Measurements from ENCODE around the gene BCL3.

BCL3 gene

DNA sequence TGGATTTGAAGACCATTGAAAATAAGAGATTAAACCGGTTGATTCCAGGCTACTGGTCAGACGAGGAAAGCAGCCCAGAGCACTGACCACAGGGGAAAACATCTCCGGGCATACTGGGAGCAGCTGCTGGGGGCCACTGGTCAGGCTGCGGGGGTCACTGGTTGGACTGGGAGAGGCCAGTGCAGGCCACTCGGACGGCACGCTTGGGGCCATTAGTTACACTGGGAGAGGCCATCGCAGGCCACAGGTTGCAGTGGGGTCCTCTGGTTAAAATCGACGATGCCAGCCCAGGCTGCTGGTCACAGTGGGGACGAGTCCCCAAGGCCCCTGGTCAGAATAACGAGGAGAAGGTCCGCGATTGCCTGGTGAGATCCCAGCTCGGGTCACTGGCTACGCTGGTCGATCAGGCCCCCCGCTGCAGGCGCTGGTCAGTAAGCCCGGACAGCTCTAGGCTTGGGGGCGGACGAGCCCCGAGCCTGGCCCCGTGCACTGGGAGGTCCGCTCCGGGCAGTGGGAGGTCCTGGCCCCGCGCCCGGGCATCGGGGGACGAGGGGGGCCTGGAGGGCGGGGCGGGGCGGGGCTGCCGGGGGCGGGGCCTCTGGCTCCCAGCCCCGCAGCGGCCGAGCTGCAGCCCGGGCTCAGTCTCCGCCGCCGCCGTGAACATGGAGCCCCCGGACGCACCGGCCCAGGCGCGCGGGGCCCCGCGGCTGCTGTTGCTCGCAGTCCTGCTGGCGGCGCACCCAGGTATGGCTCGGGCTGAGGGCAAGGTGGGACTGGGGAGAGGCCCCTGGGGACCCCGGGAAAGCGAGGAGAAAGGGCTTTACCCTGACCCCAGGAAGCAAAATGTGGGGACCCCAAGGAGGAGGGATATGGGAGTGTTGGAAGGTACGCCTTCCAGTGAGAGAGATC is 60.2 kb downstream of the BCL3 start, which contains the start of gene BCAM:
Gene BCAM, plus strand, starts transcription at position 641 of the 909 bp plus-strand sequence. Its CDS starts 22 bp downstream, at position 663.
- Histone ChIP-seq H3K9me3 (ENCODE audit: control insufficient read depth, insufficient read depth, low read depth, low read length) (no peaks in the 10 kb centered on the region), H3K4me1 (ENCODE audit: control insufficient read depth, insufficient read depth, low read length) (peaks cover 8% of the 10 kb centered on the region), H3K27ac (ENCODE audit: extremely low read depth, low read depth, low read length) (peak within 1 kb of the TSS; percentile 64; the same call in 1 of the 2 replicates), H3K4me3 (ENCODE audit: low read depth, low read length) (peak within 1 kb of the TSS; percentile 58), H3K36me3 (ENCODE audit: control insufficient read depth in 2 of 2, insufficient read depth in 1 of 2, low read length in 2 of 2) (peaks cover 0 to 12% of the 10 kb centered on the region in 2 experiments; a peak in 1 of 3 replicates)
- ChIA-PET POLR2A (interaction anchor here (0.5 to 3.7 kb wide), 9 partner anchors 8 to 85 kb away, joined by 3 to 10 read pairs (median 4); partner anchors contain the start of gene NECTIN2), CTCF (interaction anchor here (0.9 to 3.2 kb wide), 13 partner anchors 11 to 119 kb away, joined by 3 to 17 read pairs (median 4); partner anchors contain the start of gene NECTIN2)
- TF ChIP-seq ZNF777 (tag by site-specific recombination; IDR thresholded peaks at IDR 0.05; ENCODE audit: borderline replicate concordance) (peak; percentile 23; the same call in 1 of the 2 replicates), ZNF391 (tag by site-specific recombination; IDR thresholded peaks at IDR 0.05; ENCODE audit: borderline replicate concordance, low read depth) (no peak), ZNF394 (tag by site-specific recombination; IDR thresholded peaks at IDR 0.05; ENCODE audit: borderline replicate concordance) (no peak), SCRT2 (tag by site-specific recombination; IDR thresholded peaks at IDR 0.05) (no peak), BCL11B (tag by site-specific recombination; IDR thresholded peaks at IDR 0.05; ENCODE audit: low read depth) (peak; percentile 18; the same call in 1 of the 2 replicates), ZFHX2 (tag by site-specific recombination; conservative IDR thresholded peaks at IDR 0.05) (peak; percentile 19; the same call in 1 of the 2 replicates), KLF10 (tag by site-specific recombination; IDR thresholded peaks at IDR 0.05) (no peak), ZNF24 (tag by site-specific recombination; IDR thresholded peaks at IDR 0.05) (no peak), ZNF600 (tag by site-specific recombination; IDR thresholded peaks at IDR 0.05) (no peak), ZBTB20 (tag by site-specific recombination; IDR thresholded peaks at IDR 0.05) (peak; percentile 85; the same call in 1 of the 2 replicates), PRDM4 (tag by site-specific recombination; IDR thresholded peaks at IDR 0.05) (no peak), ZNF658 (tag by site-specific recombination; IDR thresholded peaks at IDR 0.05) (no peak), ZNF140 (tag by site-specific recombination; IDR thresholded peaks at IDR 0.05) (no peak), ZNF266 (tag by site-specific recombination; IDR thresholded peaks at IDR 0.05; ENCODE audit: low read depth) (no peak), ZSCAN30 (tag by site-specific recombination; IDR thresholded peaks at IDR 0.05) (no peak)
- TF ChIP-seq, protein P1, sequence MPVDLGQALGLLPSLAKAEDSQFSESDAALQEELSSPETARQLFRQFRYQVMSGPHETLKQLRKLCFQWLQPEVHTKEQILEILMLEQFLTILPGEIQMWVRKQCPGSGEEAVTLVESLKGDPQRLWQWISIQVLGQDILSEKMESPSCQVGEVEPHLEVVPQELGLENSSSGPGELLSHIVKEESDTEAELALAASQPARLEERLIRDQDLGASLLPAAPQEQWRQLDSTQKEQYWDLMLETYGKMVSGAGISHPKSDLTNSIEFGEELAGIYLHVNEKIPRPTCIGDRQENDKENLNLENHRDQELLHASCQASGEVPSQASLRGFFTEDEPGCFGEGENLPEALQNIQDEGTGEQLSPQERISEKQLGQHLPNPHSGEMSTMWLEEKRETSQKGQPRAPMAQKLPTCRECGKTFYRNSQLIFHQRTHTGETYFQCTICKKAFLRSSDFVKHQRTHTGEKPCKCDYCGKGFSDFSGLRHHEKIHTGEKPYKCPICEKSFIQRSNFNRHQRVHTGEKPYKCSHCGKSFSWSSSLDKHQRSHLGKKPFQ (tag by site-specific recombination; IDR thresholded peaks at IDR 0.05): no peak
- TF ChIP-seq, protein P2, sequence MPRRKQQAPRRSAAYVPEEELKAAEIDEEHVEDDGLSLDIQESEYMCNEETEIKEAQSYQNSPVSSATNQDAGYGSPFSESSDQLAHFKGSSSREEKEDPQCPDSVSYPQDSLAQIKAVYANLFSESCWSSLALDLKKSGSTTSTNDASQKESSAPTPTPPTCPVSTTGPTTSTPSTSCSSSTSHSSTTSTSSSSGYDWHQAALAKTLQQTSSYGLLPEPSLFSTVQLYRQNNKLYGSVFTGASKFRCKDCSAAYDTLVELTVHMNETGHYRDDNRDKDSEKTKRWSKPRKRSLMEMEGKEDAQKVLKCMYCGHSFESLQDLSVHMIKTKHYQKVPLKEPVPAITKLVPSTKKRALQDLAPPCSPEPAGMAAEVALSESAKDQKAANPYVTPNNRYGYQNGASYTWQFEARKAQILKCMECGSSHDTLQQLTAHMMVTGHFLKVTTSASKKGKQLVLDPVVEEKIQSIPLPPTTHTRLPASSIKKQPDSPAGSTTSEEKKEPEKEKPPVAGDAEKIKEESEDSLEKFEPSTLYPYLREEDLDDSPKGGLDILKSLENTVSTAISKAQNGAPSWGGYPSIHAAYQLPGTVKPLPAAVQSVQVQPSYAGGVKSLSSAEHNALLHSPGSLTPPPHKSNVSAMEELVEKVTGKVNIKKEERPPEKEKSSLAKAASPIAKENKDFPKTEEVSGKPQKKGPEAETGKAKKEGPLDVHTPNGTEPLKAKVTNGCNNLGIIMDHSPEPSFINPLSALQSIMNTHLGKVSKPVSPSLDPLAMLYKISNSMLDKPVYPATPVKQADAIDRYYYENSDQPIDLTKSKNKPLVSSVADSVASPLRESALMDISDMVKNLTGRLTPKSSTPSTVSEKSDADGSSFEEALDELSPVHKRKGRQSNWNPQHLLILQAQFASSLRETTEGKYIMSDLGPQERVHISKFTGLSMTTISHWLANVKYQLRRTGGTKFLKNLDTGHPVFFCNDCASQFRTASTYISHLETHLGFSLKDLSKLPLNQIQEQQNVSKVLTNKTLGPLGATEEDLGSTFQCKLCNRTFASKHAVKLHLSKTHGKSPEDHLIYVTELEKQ (tag by site-specific recombination; IDR thresholded peaks at IDR 0.05; ENCODE audit: borderline replicate concordance): no peak
- TF ChIP-seq, protein P3, sequence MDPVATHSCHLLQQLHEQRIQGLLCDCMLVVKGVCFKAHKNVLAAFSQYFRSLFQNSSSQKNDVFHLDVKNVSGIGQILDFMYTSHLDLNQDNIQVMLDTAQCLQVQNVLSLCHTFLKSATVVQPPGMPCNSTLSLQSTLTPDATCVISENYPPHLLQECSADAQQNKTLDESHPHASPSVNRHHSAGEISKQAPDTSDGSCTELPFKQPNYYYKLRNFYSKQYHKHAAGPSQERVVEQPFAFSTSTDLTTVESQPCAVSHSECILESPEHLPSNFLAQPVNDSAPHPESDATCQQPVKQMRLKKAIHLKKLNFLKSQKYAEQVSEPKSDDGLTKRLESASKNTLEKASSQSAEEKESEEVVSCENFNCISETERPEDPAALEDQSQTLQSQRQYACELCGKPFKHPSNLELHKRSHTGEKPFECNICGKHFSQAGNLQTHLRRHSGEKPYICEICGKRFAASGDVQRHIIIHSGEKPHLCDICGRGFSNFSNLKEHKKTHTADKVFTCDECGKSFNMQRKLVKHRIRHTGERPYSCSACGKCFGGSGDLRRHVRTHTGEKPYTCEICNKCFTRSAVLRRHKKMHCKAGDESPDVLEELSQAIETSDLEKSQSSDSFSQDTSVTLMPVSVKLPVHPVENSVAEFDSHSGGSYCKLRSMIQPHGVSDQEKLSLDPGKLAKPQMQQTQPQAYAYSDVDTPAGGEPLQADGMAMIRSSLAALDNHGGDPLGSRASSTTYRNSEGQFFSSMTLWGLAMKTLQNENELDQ (tag by site-specific recombination; IDR thresholded peaks at IDR 0.05; ENCODE audit: low read depth): no peak
- TF ChIP-seq, protein P4, sequence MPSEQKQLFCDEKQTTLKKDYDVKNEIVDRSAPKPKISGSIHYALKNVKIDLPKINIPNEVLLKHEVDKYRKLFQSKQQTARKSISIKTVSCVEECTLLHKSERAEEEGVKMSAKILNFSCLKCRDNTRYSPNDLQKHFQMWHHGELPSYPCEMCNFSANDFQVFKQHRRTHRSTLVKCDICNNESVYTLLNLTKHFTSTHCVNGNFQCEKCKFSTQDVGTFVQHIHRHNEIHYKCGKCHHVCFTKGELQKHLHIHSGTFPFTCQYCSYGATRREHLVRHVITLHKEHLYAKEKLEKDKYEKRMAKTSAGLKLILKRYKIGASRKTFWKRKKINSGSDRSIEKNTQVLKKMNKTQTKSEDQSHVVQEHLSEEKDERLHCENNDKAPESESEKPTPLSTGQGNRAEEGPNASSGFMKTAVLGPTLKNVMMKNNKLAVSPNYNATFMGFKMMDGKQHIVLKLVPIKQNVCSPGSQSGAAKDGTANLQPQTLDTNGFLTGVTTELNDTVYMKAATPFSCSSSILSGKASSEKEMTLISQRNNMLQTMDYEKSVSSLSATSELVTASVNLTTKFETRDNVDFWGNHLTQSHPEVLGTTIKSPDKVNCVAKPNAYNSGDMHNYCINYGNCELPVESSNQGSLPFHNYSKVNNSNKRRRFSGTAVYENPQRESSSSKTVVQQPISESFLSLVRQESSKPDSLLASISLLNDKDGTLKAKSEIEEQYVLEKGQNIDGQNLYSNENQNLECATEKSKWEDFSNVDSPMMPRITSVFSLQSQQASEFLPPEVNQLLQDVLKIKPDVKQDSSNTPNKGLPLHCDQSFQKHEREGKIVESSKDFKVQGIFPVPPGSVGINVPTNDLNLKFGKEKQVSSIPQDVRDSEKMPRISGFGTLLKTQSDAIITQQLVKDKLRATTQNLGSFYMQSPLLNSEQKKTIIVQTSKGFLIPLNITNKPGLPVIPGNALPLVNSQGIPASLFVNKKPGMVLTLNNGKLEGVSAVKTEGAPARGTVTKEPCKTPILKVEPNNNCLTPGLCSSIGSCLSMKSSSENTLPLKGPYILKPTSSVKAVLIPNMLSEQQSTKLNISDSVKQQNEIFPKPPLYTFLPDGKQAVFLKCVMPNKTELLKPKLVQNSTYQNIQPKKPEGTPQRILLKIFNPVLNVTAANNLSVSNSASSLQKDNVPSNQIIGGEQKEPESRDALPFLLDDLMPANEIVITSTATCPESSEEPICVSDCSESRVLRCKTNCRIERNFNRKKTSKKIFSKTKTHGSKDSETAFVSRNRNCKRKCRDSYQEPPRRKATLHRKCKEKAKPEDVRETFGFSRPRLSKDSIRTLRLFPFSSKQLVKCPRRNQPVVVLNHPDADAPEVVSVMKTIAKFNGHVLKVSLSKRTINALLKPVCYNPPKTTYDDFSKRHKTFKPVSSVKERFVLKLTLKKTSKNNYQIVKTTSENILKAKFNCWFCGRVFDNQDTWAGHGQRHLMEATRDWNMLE (tag by site-specific recombination; conservative IDR thresholded peaks at IDR 0.05; ENCODE audit: low read depth): no peak
